PFSK-1 (cell line): ENCODE measurements around the gene PTCH1.

ENCODE experiments used
- FOXP2 ChIP-seq: optimal IDR thresholded peaks from 2 replicates; pipeline ENCODE3; 2011; ENCODE audit warnings: borderline replicate concordance, control low read depth, inconsistent platforms; ENCODE audit not compliant: insufficient read depth; ENCODE audit errors: extremely low read length, extremely low read depth
- POLR2AphosphoS5 ChIP-seq: IDR thresholded peaks from 2 replicates; pipeline ENCODE4 v1.6.1; 2012; ENCODE audit warnings: low read depth, mild to moderate bottlenecking, control low read depth, low read length, moderate library complexity
- SIN3A ChIP-seq: IDR thresholded peaks from 2 replicates; pipeline ENCODE4 v1.6.1; 2012; ENCODE audit warnings: mild to moderate bottlenecking, low read length, moderate library complexity, borderline replicate concordance; ENCODE audit not compliant: insufficient read depth
- TAF1 ChIP-seq: IDR thresholded peaks from 2 replicates; pipeline ENCODE4 v1.6.1; 2012; ENCODE audit warnings: low read length, control low read depth, borderline replicate concordance; ENCODE audit not compliant: insufficient read depth
- TF ChIP-seq, protein P1 (sequence below), 2 experiments: IDR thresholded peaks; 2 replicates each; pipeline versions ENCODE4 v1.6.1 to v1.8.0; 2011 to 2012; ENCODE audit warnings: low read depth in 2 of 2, low read length in 2 of 2, control low read depth in 1 of 2, inconsistent platforms in 1 of 2, mild to moderate bottlenecking in 1 of 2, moderate library complexity in 1 of 2; ENCODE audit not compliant: insufficient read depth in 1 of 2

DNA sequence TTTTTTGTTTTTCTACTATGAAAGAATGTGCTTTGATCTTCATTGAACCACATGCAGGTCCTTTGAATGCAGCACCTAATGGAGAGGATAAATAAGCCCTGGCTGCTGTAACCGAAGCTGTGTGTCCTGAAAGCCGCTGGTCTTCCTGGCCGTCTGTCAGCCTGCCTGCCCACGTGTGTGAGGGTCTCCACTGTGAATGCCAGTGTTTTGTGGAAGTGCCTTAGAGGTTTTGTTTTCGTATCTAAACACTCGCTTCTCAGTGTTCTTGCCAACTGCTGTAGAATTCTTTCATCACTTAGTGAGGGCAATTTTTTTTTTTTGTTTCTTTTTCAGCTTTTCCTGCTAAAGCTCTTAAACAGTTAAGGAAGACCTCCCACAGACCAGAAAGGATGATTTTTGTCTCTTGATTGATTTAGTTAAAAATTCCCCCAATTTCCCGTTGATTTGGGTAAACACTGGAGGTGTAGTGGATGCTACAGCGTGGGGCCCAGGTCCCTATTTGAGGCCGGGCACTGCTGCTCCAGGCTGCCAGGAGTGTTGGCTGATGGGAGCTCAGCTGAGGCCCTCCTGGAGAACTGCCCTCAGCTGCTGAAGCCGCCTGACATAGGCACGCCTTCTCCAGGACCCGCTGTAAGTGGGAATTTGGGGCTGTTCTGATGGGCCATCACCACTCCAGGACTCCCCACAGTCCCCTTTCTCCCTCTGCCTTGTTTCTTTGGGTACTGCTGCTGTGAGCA lies 29.2 kb upstream of the PTCH1 start:
- no peak for TF ChIP-seq POLR2AphosphoS5
- TF ChIP-seq, protein P1, sequence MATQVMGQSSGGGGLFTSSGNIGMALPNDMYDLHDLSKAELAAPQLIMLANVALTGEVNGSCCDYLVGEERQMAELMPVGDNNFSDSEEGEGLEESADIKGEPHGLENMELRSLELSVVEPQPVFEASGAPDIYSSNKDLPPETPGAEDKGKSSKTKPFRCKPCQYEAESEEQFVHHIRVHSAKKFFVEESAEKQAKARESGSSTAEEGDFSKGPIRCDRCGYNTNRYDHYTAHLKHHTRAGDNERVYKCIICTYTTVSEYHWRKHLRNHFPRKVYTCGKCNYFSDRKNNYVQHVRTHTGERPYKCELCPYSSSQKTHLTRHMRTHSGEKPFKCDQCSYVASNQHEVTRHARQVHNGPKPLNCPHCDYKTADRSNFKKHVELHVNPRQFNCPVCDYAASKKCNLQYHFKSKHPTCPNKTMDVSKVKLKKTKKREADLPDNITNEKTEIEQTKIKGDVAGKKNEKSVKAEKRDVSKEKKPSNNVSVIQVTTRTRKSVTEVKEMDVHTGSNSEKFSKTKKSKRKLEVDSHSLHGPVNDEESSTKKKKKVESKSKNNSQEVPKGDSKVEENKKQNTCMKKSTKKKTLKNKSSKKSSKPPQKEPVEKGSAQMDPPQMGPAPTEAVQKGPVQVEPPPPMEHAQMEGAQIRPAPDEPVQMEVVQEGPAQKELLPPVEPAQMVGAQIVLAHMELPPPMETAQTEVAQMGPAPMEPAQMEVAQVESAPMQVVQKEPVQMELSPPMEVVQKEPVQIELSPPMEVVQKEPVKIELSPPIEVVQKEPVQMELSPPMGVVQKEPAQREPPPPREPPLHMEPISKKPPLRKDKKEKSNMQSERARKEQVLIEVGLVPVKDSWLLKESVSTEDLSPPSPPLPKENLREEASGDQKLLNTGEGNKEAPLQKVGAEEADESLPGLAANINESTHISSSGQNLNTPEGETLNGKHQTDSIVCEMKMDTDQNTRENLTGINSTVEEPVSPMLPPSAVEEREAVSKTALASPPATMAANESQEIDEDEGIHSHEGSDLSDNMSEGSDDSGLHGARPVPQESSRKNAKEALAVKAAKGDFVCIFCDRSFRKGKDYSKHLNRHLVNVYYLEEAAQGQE (IDR thresholded peaks at IDR 0.05; ENCODE audit: insufficient read depth in 1 of 2, low read depth in 2 of 2, low read length in 2 of 2), result no peak
- no peak for TF ChIP-seq TAF1
- TF ChIP-seq SIN3A, result no peak
- TF ChIP-seq FOXP2, result no peak
